SKM-1 treated with dmso at 0.1 percent for 144 hours (cell line): Measurements from ENCODE around the gene TWSG1.
A peak's percentile ranks its signal among the peaks of the same experiment; 100 is the strongest.

ENCODE experiments used
- DNase-seq: peaks from one replicate; lab custom pipeline; 2025; ENCODE audit not compliant: unreplicated experiment; lab: John Stamatoyannopoulos, UW

The TWSG1 gene

DNA sequence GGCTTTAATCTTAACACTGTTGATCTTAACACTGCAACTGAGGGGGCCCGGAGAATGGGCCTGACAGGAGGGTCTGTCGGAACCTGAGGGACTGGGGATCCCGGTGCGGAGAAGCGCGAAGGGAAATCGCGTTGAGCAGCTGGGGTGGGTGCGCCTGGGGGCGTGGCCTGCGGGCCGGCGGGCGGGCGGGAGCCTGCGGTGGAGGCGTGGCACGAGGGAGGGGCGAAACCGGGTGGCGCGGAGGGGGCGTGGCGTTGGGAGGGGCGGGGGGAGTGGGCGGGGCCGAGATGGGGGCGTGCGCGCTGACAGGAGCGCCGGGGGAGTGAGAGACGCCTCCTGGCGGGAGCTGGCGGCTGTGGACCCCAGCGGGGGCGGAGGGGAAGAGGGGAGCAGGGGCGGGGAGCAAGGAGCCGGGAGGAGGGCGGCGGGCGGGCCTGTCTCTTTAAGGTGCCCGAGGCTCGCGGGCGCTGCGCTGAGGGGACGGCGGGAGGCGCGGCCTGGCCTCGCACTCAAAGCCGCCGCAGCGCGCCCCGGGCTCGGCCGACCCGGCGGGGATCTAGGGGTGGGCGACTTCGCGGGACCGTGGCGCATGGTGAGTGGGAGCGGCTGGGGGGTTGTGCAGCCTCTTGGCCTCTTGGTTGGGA, at the start of gene TWSG1:
Gene TWSG1 (plus strand): TSS at position 445 of the 644 bp plus-strand sequence. CDS start 2,457 bp downstream, outside the sequence.
- DNase-seq, result peak; percentile 81

DNA sequence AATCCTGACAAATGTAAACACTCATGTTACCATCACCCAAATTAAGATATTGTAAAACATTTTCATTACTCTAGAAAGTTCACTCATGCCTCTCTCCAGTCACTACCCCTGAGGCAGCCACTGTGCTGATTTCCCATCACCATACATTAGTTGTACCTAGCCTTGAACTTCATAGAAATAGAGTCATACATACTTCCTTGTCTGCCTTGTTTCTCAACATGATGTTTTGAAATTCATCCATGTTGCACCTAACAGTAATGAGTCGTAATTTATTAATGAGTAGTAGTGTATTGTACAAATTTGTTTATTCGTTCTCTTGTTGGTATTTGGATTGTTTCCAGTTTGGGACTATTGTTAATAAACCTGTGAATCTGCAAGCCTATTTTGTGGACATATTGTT, 49.0 kb upstream of the TWSG1 start:
- no peak for DNase-seq

DNA sequence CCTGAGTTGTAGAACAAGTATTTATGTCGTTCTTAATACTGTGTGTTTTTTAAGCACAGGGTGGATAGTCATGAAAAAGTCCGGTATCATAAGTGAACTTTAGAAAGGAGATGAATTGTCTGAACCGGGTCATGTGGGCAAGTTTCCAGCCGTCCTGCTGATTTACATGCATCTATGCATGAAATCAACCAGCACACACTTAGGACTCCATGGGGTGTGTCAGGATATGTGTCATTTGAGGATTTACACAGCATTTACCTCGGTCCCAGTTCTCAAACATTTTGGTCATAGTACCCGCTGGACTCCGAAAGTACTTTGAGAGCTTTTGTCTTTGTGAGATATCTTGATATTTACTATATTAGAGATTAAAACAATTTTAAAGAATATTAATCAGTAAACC, 47.5 kb upstream of the TWSG1 start:
- no peak for DNase-seq

DNA sequence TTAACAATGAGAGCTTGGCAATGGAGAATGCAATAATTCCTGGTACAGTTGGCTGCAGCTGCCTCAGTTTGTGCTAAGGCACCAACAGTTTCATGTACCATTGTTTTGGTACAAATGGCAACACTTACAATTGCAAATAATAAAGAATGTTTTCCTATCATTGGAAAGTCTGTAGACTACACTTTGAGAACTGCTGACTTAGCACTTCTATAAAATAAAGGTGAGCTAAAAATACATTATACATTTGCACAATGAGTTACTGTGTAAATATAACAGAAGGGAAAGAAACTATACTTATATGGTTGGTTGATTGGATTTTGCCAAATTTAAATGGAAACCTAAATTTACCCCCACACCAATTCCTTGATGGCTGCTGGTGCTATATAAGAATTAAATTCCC, 44.9 kb upstream of the TWSG1 start:
- DNase-seq, result no peak

DNA sequence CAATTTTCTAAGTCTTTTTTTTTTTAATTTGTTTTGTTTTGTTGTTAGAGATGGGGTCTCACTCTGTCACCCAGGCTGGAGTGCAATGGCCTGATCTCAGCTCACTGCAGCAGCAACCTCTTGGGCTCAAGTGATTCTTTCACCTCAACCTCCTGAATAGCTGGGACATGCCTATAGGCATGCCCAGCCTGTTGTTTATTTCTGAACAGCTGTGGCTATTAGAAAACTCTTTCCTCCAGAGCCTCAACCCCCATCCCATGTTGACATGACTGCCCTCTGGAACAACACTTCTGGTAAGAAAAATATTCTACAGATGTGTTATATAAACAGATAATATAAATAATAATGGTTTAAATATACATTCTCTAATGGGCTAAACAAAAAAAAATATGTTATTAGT, 44.4 kb upstream of the TWSG1 start:
- DNase-seq, result no peak

DNA sequence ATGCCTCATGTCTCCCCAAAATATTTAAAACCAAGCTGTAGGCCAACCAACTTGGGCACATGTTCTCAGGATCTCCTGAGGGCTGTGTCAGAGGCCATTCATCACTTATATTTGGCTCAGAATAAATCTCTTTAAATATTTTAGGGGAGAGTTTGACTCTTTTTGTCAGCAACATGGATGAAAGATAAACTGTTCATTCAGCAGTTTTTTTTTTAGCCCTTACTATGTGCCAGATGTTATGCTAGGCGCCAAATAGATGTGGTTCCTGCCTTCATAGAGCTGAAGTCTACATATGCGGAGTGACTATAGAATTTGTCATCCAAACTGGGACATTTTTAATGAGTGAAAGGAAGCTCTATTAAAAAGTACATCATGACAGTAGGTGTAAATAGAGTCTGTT, 42.5 kb upstream of the TWSG1 start:
- DNase-seq, result no peak

DNA sequence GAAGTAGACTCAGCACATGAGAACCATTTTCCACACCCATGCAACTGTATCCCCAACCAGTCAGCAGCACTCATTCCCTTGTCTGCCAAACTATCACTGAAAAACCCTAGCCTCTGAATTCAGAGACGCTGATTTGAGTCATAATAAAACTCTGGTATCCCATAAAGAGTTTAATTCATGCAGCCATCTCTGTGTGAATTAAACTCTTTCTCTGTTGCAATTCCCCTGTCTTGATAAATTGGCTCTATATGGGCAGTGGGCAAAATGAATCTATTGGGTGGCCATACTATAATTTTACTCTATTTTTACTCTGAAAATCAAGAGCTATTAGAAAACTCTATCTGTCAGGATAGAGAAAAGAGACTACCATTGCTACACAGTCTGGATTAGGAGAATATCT, 40.6 kb upstream of the TWSG1 start:
- DNase-seq, result no peak

DNA sequence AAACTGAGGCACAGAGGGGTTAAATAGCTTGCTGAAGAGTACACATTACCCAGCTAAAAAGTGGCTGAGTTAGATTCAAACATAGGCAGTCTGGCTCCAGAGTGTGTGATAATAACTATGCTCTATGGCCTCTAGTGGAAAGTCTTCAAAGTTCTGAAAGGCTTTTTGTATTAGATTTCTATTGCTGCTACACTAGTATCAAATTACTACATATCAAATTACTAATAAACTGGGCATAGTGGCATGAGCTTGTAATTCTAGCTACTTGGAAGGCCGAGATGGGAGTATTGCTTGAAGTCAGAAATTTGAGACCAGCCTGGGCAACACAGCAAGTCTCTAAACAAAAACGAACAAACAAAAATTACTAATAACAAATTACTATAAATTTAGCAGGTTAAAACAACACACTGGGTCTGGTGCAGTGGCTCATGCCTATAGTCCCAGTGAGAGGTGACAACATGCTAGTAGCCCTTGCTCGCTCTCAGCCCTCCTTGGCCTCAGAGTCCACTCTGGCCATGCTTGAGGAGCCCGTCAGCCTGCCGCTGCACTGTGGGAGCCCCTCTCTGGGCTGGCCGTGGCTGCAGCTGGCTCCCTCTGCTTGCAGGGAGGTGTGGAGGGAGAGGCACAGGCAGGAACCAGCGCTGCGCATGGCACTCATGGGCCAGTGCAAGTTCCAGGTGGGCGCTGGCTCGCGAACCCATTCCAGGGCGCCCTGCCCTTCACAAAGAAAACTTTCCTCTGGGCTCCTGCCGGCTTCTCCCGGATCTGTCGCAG, 38.2 kb upstream of the TWSG1 start:
- no peak for DNase-seq

DNA sequence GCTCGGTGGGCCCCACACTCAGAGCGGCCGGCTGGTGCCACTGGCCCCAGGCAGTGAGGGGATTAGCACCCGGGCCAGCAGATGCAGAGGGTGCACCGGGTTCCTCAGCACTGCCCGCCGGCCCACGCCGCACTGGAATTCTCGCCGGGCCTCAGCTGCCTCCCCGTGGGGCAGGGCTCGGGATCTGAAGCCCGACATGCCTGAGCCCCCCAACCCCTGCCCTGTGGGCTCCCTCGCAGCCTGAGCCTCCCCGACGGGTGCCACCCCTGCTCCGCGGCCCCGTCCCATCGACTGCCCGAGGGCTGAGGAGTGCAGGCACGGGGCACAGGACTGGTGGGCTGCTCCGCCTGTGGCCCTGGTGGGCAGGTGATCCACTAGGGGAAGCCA, 37.6 kb upstream of the TWSG1 start:
- DNase-seq, result no peak

DNA sequence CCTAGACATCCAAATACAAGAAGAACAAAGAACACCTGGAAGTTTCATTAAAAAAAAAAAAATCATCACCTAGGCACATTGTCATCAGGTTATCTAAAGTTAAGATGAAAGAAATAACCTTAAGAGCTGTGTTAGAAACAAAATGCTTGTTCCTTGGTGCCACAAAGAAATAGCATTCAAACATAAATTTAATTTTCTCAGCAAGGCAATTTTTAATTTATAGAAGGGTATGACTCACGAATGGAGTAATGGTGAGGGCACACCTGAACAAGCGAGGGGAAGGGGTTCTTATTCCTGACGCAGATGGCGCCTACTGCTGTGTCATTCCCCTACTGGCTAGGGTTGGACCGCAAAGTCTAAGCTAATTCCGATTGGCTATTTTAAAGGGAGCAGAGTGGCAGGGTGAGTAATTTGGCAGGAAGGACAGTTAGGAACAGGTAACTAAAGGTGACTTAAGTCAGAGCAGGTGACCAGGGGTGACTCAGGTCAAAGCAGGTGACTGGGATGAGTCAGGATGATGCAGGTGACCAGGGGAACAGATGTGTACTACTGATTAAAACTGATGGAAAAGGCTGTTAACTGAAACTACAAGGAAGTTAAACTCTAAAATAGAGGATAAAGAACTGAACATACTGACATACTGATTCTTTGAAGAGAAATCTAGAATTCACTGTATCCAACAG, 30.0 kb upstream of the TWSG1 start:
- DNase-seq, result no peak

DNA sequence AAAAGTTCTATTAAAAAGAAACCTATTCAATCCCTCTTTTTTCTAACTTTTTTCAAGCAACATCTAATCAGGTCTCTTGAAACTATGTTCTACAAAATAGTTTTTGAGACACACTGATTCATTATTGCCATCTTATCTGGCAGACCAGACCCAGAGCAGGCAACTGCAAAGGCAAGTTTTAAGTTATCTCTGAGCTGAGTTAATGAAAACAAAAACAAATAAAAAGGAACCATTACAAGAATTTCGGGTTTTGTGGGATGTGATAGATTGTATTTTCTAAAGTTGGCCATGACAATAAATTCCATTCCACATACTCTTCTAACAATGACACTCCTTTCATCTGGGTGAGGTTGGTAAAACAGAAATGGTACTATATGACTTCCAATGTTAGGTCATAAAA, 15.2 kb upstream of the TWSG1 start:
- no peak for DNase-seq

DNA sequence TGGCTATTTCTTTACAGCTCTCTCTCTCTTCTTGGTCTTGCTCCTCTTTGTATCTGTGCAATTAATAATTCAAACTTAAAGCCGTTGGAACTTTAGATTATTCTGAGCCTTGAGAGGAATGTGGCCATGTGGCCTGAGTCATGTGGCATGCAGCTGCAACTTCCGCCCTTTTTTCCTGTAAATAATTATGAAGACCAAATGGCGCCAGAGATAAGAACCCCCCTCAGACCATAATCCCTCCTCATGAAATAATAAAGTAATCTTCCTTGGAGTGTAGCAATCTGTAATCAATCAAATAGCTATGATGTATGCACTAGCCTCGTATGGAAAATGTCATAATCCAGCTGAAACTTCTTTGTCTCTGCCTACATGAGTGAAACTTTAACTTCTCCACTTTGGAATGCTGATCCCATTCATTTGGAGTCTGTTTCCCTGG, 13.5 kb upstream of the TWSG1 start:
- no peak for DNase-seq

DNA sequence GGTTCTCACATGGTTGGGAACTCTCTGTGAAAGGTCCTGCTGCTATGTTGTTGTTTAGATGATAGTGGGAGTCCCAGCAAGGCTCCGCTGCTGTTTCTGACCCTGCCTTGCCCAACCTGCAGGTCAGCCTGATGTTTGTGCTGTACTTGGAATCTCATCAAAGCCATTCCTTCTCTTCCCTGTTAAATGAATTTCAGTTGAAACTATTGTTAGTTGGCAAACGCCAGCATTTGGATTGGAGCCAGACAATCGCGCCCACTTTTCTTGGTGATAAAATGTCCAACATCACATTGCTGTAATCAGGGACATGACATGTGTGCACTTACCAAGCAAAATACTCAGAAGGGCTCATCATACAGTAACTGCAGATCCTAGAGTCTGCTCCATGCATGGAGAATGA, 12.8 kb upstream of the TWSG1 start:
- no peak for DNase-seq

DNA sequence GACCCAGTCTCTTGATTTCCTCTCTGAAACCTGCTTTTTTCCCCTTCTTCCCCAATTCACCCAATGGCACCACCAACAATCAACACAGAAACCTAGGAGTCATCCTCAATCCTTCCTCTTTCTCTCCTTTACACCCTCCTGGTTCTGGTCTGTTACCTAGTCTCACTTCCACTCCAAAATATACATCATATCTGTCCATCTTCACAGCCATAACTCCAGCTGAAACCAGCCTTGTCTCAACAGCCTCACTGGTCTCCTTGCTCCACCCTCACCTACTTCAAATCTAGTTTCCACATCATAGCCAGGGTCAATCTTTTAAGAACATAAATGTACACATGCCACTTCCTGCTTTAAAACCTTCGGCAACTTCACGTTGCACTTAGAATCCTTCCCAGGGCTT, 11.8 kb upstream of the TWSG1 start:
- DNase-seq, result no peak

DNA sequence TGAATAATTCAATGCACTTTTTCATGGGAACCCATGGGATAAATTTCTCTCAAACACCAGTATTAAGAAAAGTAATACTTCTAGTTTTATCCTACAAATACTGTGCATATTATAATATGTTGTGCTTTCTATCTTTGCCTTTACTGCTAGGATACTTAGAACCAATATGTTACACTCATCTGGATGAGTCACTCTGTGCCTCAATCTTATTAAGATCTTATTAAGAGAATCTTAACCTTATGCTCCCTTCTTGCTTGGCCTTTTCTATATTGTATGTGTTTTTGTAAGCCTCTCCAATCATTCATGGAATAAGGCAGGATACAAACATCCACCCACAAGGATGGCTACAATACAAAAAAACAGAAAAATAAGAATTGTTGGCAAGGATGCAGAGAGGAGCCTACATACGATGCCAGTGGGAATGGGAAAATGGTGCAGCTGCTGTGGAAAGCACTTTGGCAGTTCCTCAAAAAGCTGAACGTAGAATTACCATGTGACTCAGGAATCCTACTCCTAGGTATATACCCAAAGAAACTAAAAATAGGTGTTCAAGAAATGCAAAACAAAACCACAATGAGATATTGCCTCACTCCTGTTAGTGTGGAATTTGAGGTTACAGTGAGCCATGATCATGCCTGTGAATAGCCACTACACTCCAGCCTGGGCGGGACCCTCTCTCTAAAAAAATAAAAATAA, 10.7 kb upstream of the TWSG1 start:
- no peak for DNase-seq

DNA sequence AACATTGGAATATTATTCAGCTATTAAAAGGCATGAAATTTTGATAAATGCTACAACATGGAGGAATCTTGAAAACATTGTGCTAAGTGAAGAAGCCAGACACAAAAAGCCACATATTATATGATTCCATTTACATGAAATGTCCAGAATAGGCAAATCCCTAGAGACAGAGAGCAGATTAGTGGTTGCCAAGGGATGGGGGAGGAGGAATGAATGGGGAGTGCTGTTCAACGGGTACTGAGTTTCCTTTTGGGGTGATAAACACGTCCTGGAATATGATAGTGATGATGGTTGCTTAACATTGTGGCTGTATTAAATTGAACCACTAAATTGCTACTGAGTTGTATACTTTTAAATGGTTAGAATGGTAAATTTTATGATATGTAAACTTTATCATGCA, 8.9 kb upstream of the TWSG1 start:
- no peak for DNase-seq

DNA sequence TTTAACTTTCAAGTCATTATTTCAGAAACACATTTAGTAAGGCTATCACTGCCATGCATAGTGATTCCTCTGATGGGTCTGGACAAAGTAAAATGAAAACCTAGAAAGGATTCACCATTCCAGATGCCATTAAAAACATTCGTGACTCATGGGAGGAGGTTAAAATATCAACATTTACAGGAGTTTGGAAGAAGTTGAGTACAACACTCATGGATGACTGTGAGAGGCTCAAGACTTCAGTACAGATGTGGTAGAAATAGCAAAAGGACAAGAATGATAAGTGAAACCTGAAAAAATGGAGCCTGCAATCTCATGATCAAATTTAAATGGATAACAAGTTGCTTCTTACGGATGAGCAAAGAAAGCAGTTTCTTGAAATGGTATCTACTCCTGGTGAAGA, 5.8 kb upstream of the TWSG1 start:
- no peak for DNase-seq

DNA sequence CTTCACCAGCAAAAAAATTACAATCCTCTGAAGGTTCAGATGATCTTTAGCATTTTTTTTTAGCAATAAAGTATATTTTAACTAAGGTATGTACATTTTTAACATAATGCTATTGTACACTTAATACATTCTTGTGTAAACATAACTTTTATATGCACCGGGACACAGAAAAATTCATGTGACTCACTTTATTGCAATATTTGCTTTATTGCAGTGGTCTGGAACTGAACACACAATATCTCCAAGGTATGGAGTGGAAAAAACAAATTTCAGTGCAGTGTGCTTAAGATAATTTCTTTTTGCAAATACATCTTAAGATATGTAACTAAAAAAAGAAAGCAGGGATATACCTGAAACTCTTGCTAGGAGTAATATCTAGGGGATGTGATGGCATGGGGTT, 5.1 kb upstream of the TWSG1 start:
- no peak for DNase-seq

DNA sequence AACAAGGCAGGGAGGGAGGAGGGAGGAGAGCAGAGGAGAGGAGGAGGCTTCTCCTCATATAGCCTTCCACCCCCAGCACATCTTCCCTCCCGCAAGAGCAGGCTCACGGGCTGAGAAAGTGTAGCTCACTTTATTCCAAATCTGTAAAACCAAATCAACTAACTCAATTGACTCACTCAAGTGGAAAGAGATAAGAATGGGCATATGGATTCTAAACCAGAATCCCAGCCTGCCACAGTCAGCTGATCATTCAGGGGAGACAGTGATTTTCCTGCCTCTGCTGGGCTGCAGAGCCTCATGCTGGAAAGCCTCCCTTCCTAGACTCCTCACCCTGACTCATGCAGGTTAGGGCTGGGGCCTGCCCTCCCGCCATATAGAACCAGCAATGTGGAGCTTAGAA, 4.2 kb upstream of the TWSG1 start:
- DNase-seq, result no peak

DNA sequence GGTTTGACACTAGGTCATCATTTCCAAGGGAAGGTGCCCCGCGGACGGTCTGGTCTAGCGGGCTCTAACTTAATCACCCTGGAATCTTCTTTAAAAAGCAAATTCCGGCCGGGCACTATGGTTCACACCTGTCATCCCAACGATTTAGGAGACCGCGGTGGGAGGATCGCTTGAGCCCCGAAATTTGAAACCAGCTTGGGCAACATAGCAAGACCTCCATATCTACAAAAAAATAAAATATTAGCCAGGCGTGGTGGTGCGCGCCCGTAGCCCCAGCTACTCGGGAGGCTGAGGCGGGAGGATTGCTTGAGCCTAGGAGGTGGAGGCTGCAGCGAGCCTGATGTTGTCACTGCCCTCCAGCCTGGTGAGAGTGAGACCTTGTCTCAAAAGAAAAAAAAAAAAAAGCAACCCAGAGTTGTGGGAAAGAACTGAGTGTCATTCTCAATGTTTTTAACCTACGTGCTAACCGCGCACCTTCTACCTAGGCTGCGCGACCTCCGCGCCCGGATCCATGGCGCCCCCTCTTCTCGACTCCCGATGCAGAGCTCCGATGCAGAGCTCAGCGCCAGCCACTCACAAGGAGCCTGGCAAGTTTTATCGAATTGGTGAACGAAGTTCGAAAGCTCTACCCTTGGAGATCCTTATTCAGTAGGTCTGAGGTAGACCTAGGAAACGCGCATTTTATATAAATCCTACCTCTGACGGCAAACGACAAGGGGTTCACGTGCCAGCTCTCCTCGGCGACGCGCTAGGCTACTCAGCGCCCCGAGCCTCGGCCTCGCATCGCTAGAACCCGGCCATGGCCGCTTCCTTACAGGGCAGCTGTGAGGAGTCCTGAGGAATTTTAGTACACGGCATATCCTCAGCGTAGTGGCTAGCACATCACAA, 888 bp upstream of the TWSG1 start:
- no peak for DNase-seq
